Neuron (in vitro differentiated cells): ENCODE results near the gene HNRNPA1.
"Not testable (repeated sequence)": the region's sequence is repeated elsewhere in the genome, so short reads cannot be mapped to it uniquely, and the experiment has no call there.

Experiments used
- H2AFZ ChIP-seq: one replicate; pipeline ENCODE4 v1.6.1; 2013; ENCODE audit warnings: low read depth, mild to moderate bottlenecking, inconsistent platforms, low read length, moderate library complexity
- H3K27me3 ChIP-seq: one replicate; pipeline ENCODE4 v1.6.1; 2013; ENCODE audit warnings: low read length; ENCODE audit not compliant: insufficient read depth
- H3K36me3 ChIP-seq: one replicate; pipeline ENCODE4 v1.6.1; 2013; ENCODE audit warnings: low read length; ENCODE audit not compliant: insufficient read depth
- H3K4me1 ChIP-seq: one replicate; pipeline ENCODE4 v1.6.1; 2013; ENCODE audit warnings: low read length; ENCODE audit not compliant: insufficient read depth
- H3K4me3 ChIP-seq: 2 replicates; pipeline ENCODE4 v1.5.1; 2013; ENCODE audit warnings: mild to moderate bottlenecking, low read length, moderate library complexity
- H3K9me3 ChIP-seq: one replicate; pipeline ENCODE4 v1.6.1; 2013; ENCODE audit warnings: low read length

HNRNPA1 gene

GRCh38 chr12:54312309-54312708, 31.8 kb downstream of the HNRNPA1 start:
- not testable (repeated sequence) for H3K27me3 ChIP-seq

GRCh38 chr12:54321363-54321762, 40.8 kb downstream of the HNRNPA1 start:
- Histone ChIP-seq H3K9me3 (no peaks in the 10 kb centered on the region), H3K4me1 (peaks cover 7% of the 10 kb centered on the region), H3K4me3 (no peak overlapping the region), H2AFZ (no peak overlapping the region), H3K27me3 (no peaks in the 10 kb centered on the region), H3K36me3 (no peaks in the 10 kb centered on the region)

More at GRCh38 chr12:54312309-54312708, 31.8 kb downstream of the HNRNPA1 start:
- H3K4me1 ChIP-seq, H3K36me3 ChIP-seq, H3K4me3 ChIP-seq, H2AFZ ChIP-seq, H3K9me3 ChIP-seq: not testable (repeated sequence)

DNA sequence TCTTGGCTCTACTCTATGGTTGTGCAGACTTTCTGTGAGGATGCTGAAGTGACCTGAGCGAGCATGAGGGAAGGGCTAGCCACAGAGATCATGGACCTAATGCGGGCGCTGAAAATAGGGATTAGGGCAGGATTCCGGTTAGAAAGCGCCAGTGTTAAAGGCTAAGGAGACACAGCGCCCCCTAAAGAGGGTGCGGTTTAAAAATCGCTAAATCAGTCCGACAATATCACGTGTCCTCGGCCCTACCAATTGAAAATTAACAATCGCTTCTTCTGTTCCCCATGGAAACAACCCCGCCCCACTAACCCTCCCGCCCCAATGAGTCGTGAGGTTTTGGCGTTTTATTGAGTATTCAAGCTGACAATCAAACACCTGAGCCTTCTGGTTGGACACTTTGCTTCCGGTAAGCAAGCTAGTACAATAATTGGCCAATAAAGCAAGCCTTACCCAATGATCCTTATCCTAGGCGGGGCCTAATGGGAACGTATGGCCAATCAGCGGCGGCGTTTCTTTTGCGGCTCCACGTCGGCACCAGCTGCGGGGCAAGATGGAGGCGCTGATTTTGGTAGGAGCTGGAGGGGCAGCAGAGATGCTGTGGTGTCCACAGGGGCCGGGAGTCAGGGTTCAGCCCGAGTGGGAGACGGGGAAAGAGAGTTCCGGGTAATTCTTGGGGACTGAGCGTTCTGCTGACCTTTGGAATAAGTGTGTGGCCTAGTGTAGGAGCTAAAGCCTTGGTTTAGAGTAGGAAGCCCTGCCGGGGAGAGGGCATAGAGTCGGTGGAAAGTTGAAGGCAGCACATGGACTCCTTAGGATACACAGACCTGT, 44.3 kb downstream of the HNRNPA1 start, which contains the start of gene COPZ1:
TSS of gene COPZ1 (plus strand) at position 515 of the 825 bp plus-strand sequence. CDS start at position 548, 33 bp downstream.
- Histone ChIP-seq H3K4me1 (peaks cover 7% of the 10 kb centered on the region), H2AFZ (peak within 1 kb of the TSS; percentile 59), H3K36me3 (peaks cover 7% of the 10 kb centered on the region), H3K9me3 (no peaks in the 10 kb centered on the region), H3K4me3 (peak within 1 kb of the TSS; percentile 96), H3K27me3 (no peaks in the 10 kb centered on the region)

DNA sequence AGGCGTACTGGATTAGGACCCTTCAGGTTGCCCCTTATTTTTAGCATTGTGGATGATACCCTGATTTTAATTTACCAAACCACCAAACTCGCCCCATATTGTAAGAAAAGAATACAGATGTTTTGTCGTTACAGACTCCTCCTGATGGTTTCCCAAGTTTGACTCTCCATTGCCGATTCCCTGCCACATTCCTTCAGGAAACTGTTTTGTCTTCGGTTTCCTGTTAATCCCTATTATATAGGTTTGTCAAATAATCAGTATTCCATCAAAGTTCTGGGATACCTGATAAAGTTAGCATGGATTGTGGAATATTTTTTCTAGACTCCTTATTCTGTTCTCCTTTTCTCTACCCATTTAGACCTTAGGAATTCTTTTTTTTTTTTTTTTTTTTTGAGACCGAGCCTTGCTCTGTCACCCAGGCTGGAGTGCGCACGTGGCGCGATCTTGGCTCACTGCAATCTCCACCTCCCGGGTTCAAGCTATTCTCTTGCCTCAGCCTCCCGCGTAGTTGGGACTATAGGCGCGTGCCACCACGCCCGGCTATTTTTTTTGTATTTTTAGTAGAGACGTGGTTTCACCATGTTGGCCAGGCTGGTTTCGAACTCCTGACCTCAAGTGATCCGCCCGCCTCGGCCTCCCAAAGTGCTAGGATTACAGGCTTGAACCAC, 45.0 kb downstream of the HNRNPA1 start:
- H3K4me1 ChIP-seq, H3K36me3 ChIP-seq, H3K9me3 ChIP-seq, H3K27me3 ChIP-seq: not testable (repeated sequence)
- Histone ChIP-seq H2AFZ (peak overlapping the region; percentile 44), H3K4me3 (peak overlapping the region; percentile 96)

- Histone ChIP-seq H2AFZ (no peak overlapping the region), H3K4me1 (peaks cover 7% of the 10 kb centered on the region), H3K9me3 (no peaks in the 10 kb centered on the region), H3K4me3 (no peak overlapping the region), H3K27me3 (no peaks in the 10 kb centered on the region), H3K36me3 (peaks cover 11% of the 10 kb centered on the region)
Measured at GRCh38 chr12:54328595-54329337, 48.2 kb downstream of the HNRNPA1 start.

DNA sequence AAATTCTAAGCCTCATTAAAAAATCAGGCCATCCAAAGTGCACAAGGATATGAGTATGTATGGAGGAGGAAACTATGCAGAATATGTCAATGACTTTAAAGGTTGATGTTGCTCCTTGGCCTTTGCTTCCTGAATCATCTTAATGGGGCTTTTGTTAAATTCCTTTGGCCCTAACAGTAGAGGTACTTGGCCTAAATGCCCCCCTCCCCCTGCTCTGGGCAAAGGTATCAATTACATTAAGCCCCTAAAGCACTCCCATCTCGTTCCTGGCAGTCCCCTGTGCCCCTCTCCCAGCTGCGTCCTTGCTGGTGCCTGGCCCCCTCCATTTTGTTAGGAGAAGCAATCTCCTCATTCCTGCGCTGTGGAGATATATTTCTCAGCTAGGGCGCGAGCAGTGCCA, 49.2 kb downstream of the HNRNPA1 start:
- H3K4me3 ChIP-seq: no peak overlapping the region

DNA sequence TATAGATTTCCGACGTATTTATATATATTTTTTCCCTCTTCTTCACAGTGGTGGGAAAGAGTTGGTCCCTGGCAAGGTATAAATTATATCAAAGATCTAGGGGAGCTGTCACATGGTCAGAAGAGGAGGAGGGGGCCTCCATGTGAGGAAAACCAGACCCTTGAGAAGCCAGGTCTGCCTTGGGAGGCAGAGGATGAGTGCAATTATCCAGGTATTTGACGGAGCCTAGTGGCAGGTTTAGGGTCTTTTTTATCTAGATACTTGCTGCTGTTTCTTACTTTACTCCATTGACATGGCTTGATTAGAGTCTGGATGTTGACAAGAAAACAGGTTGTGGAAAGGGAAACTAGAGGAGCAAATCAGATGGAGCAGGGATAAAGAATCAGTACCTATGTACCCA, 49.9 kb downstream of the HNRNPA1 start:
- H2AFZ ChIP-seq: no peak overlapping the region
- H3K36me3 ChIP-seq: peaks cover 11% of the 10 kb centered on the region
- no peaks in the 10 kb centered on the region for H3K27me3 ChIP-seq
- no peak overlapping the region for H3K4me3 ChIP-seq
- peaks cover 3% of the 10 kb centered on the region for H3K4me1 ChIP-seq
- H3K9me3 ChIP-seq: no peaks in the 10 kb centered on the region

More for the DNA sequence above, 49.2 kb downstream of the HNRNPA1 start:
- Histone ChIP-seq H3K9me3 (no peaks in the 10 kb centered on the region), H3K4me1 (peaks cover 7% of the 10 kb centered on the region), H2AFZ (no peak overlapping the region), H3K36me3 (peaks cover 11% of the 10 kb centered on the region), H3K27me3 (no peaks in the 10 kb centered on the region)

DNA sequence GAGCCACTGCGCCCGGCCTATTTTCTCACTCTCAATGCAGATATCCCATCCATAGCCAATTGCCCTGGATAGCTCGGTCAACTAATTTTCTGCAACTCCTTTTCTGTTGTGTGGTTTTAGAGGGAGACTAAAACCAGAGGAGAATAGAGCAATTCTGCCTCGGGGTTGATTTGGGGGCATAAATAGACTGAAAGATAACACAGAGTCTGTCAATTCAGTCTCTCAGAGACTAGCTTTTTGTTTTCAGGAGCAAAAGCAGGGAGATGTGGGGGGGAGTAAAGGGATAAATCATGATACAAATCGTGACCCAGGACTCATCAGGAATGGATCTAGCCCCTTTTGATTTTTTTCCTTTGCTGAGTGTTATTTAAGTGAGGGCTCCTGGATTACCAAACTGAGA, 50.9 kb downstream of the HNRNPA1 start:
- Histone ChIP-seq H2AFZ (no peak overlapping the region), H3K9me3 (no peaks in the 10 kb centered on the region), H3K4me3 (no peak overlapping the region), H3K27me3 (no peaks in the 10 kb centered on the region), H3K36me3 (peaks cover 11% of the 10 kb centered on the region), H3K4me1 (no peaks in the 10 kb centered on the region)

DNA sequence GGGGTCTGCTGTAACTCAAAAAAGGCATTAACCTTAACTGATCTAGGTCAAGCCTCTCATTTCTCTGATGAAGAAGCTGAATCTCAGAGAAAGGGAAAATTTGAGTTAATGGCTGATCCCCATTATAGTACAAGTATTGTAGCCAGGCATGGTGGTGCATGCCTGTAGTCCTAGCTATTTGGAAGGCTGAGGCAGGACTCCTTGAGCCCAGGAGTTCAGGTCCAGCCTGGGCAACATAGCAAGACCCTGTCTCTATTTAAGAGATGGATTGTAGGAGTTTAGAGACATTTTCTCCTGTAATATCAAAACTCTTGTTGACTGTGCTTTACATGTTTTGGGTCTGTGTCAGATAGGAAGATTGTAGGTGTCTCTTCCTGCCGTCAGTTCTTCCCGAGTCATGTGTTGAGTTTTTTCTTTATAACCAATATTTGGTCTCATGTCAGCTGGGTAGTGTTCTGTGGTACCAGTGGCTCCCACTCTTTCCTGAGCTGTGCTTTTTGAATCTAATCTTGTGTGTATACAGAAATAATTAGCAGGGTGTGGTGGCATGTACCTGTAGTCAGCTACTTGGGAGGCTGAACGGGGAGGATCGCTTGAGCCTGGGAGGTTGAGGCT, 53.0 kb downstream of the HNRNPA1 start:
- Histone ChIP-seq H3K27me3 (no peaks in the 10 kb centered on the region), H3K36me3 (peaks cover 8% of the 10 kb centered on the region), H2AFZ (no peak overlapping the region), H3K4me3 (no peak overlapping the region), H3K9me3 (no peaks in the 10 kb centered on the region), H3K4me1 (peaks cover 11% of the 10 kb centered on the region)
